ENCODE measurements around the gene ZNF302. TPM values are rescaled to one million over a fixed set of nuclear protein-coding genes. Genes with fewer than 3 reads are reported as not detected.
A peak's percentile ranks its signal among the peaks of the same experiment; 100 is the strongest.
"Not testable (repeated sequence)": the region's sequence is repeated elsewhere in the genome, so short reads cannot be mapped to it uniquely, and the experiment has no call there.

Gene ZNF302
- total and polyA plus RNA-seq, 7 experiments from 2014 or later, result 13.6 to 61.4 (median 25.3) TPM

- peaks cover 9 to 19% (median 13%) of the 10 kb centered on the region in 5 donors for H3K27me3 Mint-ChIP-seq
- H3K27ac Mint-ChIP-seq, result peak overlapping the region in 2 of 9 donors; percentile 10 to 99
- H3K4me3 ChIP-seq (ENCODE audit: low read length), result no peak overlapping the region
- H3K27me3 ChIP-seq (ENCODE audit: control insufficient read depth in 2 of 2, insufficient read depth in 2 of 2, low read length in 2 of 2), result no peaks in the 10 kb centered on the region
- H3K4me1 ChIP-seq (ENCODE audit: control insufficient read depth in 2 of 2, insufficient read depth in 2 of 2, low read length in 2 of 2), result peaks cover 14 to 15% of the 10 kb centered on the region in 2 donors
- POLR2A ChIA-PET, result interaction anchor here (0.8 to 2.5 kb wide), 2 partner anchors 14 to 58 kb away, joined by 3 to 17 read pairs; partner anchors contain the start of gene ZNF181
- CTCF ChIA-PET, result no interaction called here
- H3K9me3 ChIP-seq (ENCODE audit: control insufficient read depth in 2 of 3, low read length in 3 of 3), result no peaks in the 10 kb centered on the region
- H3K9me3 Mint-ChIP-seq, result peaks cover 6 to 36% (median 19%) of the 10 kb centered on the region in 11 donors
- H3K36me3 Mint-ChIP-seq, result peaks cover 17 to 48% (median 39%) of the 10 kb centered on the region in 5 donors
- H3K27ac ChIP-seq (ENCODE audit: low read depth, low read length), result no peak overlapping the region
- H3K4me1 Mint-ChIP-seq, result peaks cover 20 to 55% (median 35%) of the 10 kb centered on the region in 7 donors
- intact Hi-C loops (cut with micrococcal nuclease), result loop anchor here (2.0 to 5.0 kb wide), 7 partner anchors 251 to 1499 kb away; partner anchors contain the start of genes CEBPG (in 1 of the 2), FXYD7 (in 1 of the 2), LIN37 (in 1 of the 2) and LSM14A (in 1 of the 2)
- DNase-seq, result no peak
- ATAC-seq, result no peak
- peak overlapping the region in 5 of 10 donors; percentile 10 to 99 (median 94) for H3K4me3 Mint-ChIP-seq
- peaks cover 6 to 21% (median 7%) of the 10 kb centered on the region in 3 experiments for H3K36me3 ChIP-seq (ENCODE audit: control insufficient read depth in 2 of 3, insufficient read depth in 3 of 3, low read length in 3 of 3)
These were observed 1.6 kb upstream of the ZNF302 start for GRCh38 chr19:34675919-34676318.

GRCh38 chr19:34676697-34677385, 637 bp upstream of the ZNF302 start, which contains the start of gene SCGB2B2:
SCGB2B2 (minus strand) TSS chr19:34677159; CDS start chr19:34594563, 82,596 bp downstream.
- ChIA-PET POLR2A (interaction anchor here (0.6 to 2.5 kb wide), 7 partner anchors 15 to 1538 kb away, joined by 3 to 17 read pairs (median 3); partner anchors contain the start of genes ZNF146, ZNF181, ZNF565 and ZNF792), CTCF (no interaction called here)
- DNase-seq (peak in 1 of 9 donors; percentile 79), ATAC-seq (peak; percentile 81)
- Histone ChIP-seq H3K4me1 (ENCODE audit: control insufficient read depth in 2 of 2, insufficient read depth in 2 of 2, low read length in 2 of 2) (peaks cover 14 to 15% of the 10 kb centered on the region in 2 donors), H3K27ac (ENCODE audit: low read depth, low read length) (peak within 1 kb of the TSS; percentile 80), H3K36me3 (ENCODE audit: control insufficient read depth in 2 of 3, insufficient read depth in 3 of 3, low read length in 3 of 3) (peaks cover 6 to 29% (median 7%) of the 10 kb centered on the region in 3 experiments), H3K9me3 (ENCODE audit: control insufficient read depth in 2 of 3, low read length in 3 of 3) (peaks cover 0 to 6% (median 3%) of the 10 kb centered on the region in 3 experiments), H3K27me3 (ENCODE audit: control insufficient read depth in 2 of 2, insufficient read depth in 2 of 2, low read length in 2 of 2) (no peaks in the 10 kb centered on the region), H3K4me3 (ENCODE audit: low read length) (peak within 1 kb of the TSS; percentile 93)
- peaks cover 20 to 56% (median 35%) of the 10 kb centered on the region in 7 donors for H3K4me1 Mint-ChIP-seq
- H3K27me3 Mint-ChIP-seq, result peaks cover 9 to 19% (median 13%) of the 10 kb centered on the region in 5 donors
- H3K36me3 Mint-ChIP-seq, result peaks cover 20 to 56% (median 47%) of the 10 kb centered on the region in 5 donors
- H3K4me3 Mint-ChIP-seq, result peak within 1 kb of the TSS; percentile 92 to 99 (median 96)
- H3K9me3 Mint-ChIP-seq, result peaks cover 6 to 44% (median 25%) of the 10 kb centered on the region in 11 donors
- H3K27ac Mint-ChIP-seq, result peak within 1 kb of the TSS; percentile 94 to 100 (median 99)
- intact Hi-C loops (cut with micrococcal nuclease), result loop anchor here (1.0 to 5.0 kb wide), 12 partner anchors 10 to 1500 kb away; partner anchors contain the start of genes ZNF599 (in 2 of the 2), CEBPG (in 1 of the 2), FXYD7 (in 1 of the 2) and LIN37 (in 1 of the 2)

- ChIA-PET CTCF (interaction anchor here (0.6 to 0.7 kb wide), 2 partner anchors 15 to 39 kb away, joined by 3 read pairs; no protein-coding TSS in a partner anchor), POLR2A (interaction anchor here (0.8 to 2.5 kb wide), 6 partner anchors 56 to 1537 kb away, joined by 3 to 17 read pairs (median 4); partner anchors contain the start of genes ZNF146, ZNF181, ZNF565 and ZNF792)
- Histone ChIP-seq H3K27me3 (ENCODE audit: control insufficient read depth in 2 of 2, insufficient read depth in 2 of 2, low read length in 2 of 2) (no peaks in the 10 kb centered on the region), H3K4me1 (ENCODE audit: control insufficient read depth in 2 of 2, insufficient read depth in 2 of 2, low read length in 2 of 2) (peaks cover 14 to 15% of the 10 kb centered on the region in 2 donors), H3K4me3 (ENCODE audit: low read length) (peak overlapping the region; percentile 93), H3K9me3 (ENCODE audit: control insufficient read depth in 2 of 3, low read length in 3 of 3) (peaks cover 0 to 9% (median 9%) of the 10 kb centered on the region in 3 experiments), H3K27ac (ENCODE audit: low read depth, low read length) (peak overlapping the region; percentile 80), H3K36me3 (ENCODE audit: control insufficient read depth in 2 of 3, insufficient read depth in 3 of 3, low read length in 3 of 3) (peaks cover 11 to 40% (median 13%) of the 10 kb centered on the region in 3 experiments)
- Mint-ChIP-seq H3K4me1 (peaks cover 20 to 56% (median 35%) of the 10 kb centered on the region in 7 donors), H3K27ac (peak overlapping the region; percentile 94 to 100 (median 99)), H3K9me3 (peaks cover 6 to 56% (median 31%) of the 10 kb centered on the region in 11 donors), H3K36me3 (peaks cover 29 to 64% (median 59%) of the 10 kb centered on the region in 5 donors), H3K4me3 (peak overlapping the region; percentile 92 to 99 (median 96)), H3K27me3 (peaks cover 9 to 18% (median 12%) of the 10 kb centered on the region in 5 donors)
- DNase-seq (no peak), ATAC-seq (no peak)
- intact Hi-C loops (cut with micrococcal nuclease), result loop anchor here (5.0 kb wide), 6 partner anchors 284 to 1501 kb away; partner anchors contain the start of genes CEBPG (in 1 of the 2), FXYD7 (in 1 of the 2), LIN37 (in 1 of the 2) and LSM14A (in 1 of the 2)
These were observed 571 bp downstream of the ZNF302 start for GRCh38 chr19:34678085-34678412.

- Mint-ChIP-seq H3K27ac (peak overlapping the region; percentile 82 to 100 (median 99)), H3K36me3 (peaks cover 31 to 67% (median 61%) of the 10 kb centered on the region in 5 donors), H3K27me3 (peaks cover 9 to 15% (median 12%) of the 10 kb centered on the region in 5 donors), H3K4me1 (peaks cover 20 to 56% (median 35%) of the 10 kb centered on the region in 7 donors), H3K4me3 (peak overlapping the region; percentile 92 to 99 (median 96)), H3K9me3 (peaks cover 6 to 60% (median 33%) of the 10 kb centered on the region in 11 donors)
- intact Hi-C loops (cut with micrococcal nuclease), result loop anchor here (5.0 kb wide), 6 partner anchors 284 to 1501 kb away; partner anchors contain the start of genes CEBPG (in 1 of the 2), FXYD7 (in 1 of the 2), LIN37 (in 1 of the 2) and LSM14A (in 1 of the 2)
- no peaks in the 10 kb centered on the region for H3K27me3 ChIP-seq (ENCODE audit: control insufficient read depth in 2 of 2, insufficient read depth in 2 of 2, low read length in 2 of 2)
- H3K36me3 ChIP-seq (ENCODE audit: control insufficient read depth in 2 of 3, insufficient read depth in 3 of 3, low read length in 3 of 3), result peaks cover 13 to 42% (median 17%) of the 10 kb centered on the region in 3 experiments
- H3K4me1 ChIP-seq (ENCODE audit: control insufficient read depth in 2 of 2, insufficient read depth in 2 of 2, low read length in 2 of 2), result peaks cover 14 to 15% of the 10 kb centered on the region in 2 donors
- no peak for DNase-seq
- H3K4me3 ChIP-seq (ENCODE audit: low read length), result peak overlapping the region; percentile 93
- peaks cover 0 to 9% (median 9%) of the 10 kb centered on the region in 3 experiments for H3K9me3 ChIP-seq (ENCODE audit: control insufficient read depth in 2 of 3, low read length in 3 of 3)
- no peak overlapping the region for H3K27ac ChIP-seq (ENCODE audit: low read depth, low read length)
- ATAC-seq, result no peak
- CTCF ChIA-PET, result no interaction called here
- POLR2A ChIA-PET, result interaction anchor here (0.6 to 2.5 kb wide), 4 partner anchors 55 to 869 kb away, joined by 3 to 17 read pairs (median 3); partner anchors contain the start of gene ZNF181
These were observed 943 bp downstream of the ZNF302 start for GRCh38 chr19:34678421-34678820.

GRCh38 chr19:34681478-34681877, 4.0 kb downstream of the ZNF302 start:
- no peaks in the 10 kb centered on the region for H3K27me3 ChIP-seq (ENCODE audit: control insufficient read depth in 2 of 2, insufficient read depth in 2 of 2, low read length in 2 of 2)
- peaks cover 6 to 86% (median 57%) of the 10 kb centered on the region in 11 donors for H3K9me3 Mint-ChIP-seq
- H3K9me3 ChIP-seq (ENCODE audit: control insufficient read depth in 2 of 3, low read length in 3 of 3), result peaks cover 3 to 29% (median 27%) of the 10 kb centered on the region in 3 experiments
- H3K27ac Mint-ChIP-seq, result no peak overlapping the region
- H3K4me1 Mint-ChIP-seq, result peaks cover 10 to 42% (median 28%) of the 10 kb centered on the region in 7 donors
- H3K27me3 Mint-ChIP-seq, result peaks cover 0 to 5% (median 0%) of the 10 kb centered on the region in 5 donors
- no peak for DNase-seq
- H3K36me3 Mint-ChIP-seq, result peaks cover 34 to 81% (median 67%) of the 10 kb centered on the region in 5 donors
- CTCF ChIA-PET, result no interaction called here
- ATAC-seq, result no peak
- H3K27ac ChIP-seq (ENCODE audit: low read depth, low read length), result no peak overlapping the region
- H3K4me3 Mint-ChIP-seq, result peak overlapping the region in 1 of 10 donors; percentile 29
- H3K4me1 ChIP-seq (ENCODE audit: control insufficient read depth in 2 of 2, insufficient read depth in 2 of 2, low read length in 2 of 2), result peaks cover 10 to 11% of the 10 kb centered on the region in 2 donors
- intact Hi-C loops (cut with micrococcal nuclease), result no loop called here
- POLR2A ChIA-PET, result no interaction called here
- H3K36me3 ChIP-seq (ENCODE audit: control insufficient read depth in 2 of 3, insufficient read depth in 3 of 3, low read length in 3 of 3), result peaks cover 18 to 57% (median 21%) of the 10 kb centered on the region in 3 experiments
- no peak overlapping the region for H3K4me3 ChIP-seq (ENCODE audit: low read length)

GRCh38 chr19:34685266-34685665, 7.8 kb downstream of the ZNF302 start:
- ATAC-seq; H3K27ac Mint-ChIP-seq; H3K27ac ChIP-seq (ENCODE audit: low read depth, low read length); H3K4me1 ChIP-seq (ENCODE audit: control insufficient read depth in 2 of 2, insufficient read depth in 2 of 2, low read length in 2 of 2); CTCF ChIA-PET; POLR2A ChIA-PET; DNase-seq; H3K4me1 Mint-ChIP-seq; H3K27me3 ChIP-seq (ENCODE audit: control insufficient read depth in 2 of 2, insufficient read depth in 2 of 2, low read length in 2 of 2); H3K4me3 Mint-ChIP-seq; H3K27me3 Mint-ChIP-seq; intact Hi-C loops (cut with micrococcal nuclease); H3K4me3 ChIP-seq (ENCODE audit: low read length): not testable (repeated sequence)
- Histone ChIP-seq H3K36me3 (ENCODE audit: control insufficient read depth in 2 of 3, insufficient read depth in 3 of 3, low read length in 3 of 3) (peaks cover 11 to 41% (median 14%) of the 10 kb centered on the region in 3 experiments), H3K9me3 (ENCODE audit: control insufficient read depth in 2 of 3, low read length in 3 of 3) (peaks cover 6 to 53% (median 39%) of the 10 kb centered on the region in 3 experiments)
- peaks cover 28 to 68% (median 50%) of the 10 kb centered on the region in 5 donors for H3K36me3 Mint-ChIP-seq
- peaks cover 5 to 98% (median 63%) of the 10 kb centered on the region in 11 donors for H3K9me3 Mint-ChIP-seq
